Activated T-helper 1 cell treated with Interleukin-2 at 50 U/mL for 16 hours (primary cell): ENCODE results near the gene KCNAB2.

ENCODE experiments used
- DNase-seq: peaks from one replicate; pipeline ENCODE4 v3.0.0-alpha.2; 2020; ENCODE audit warnings: low read depth

KCNAB2 gene

DNA sequence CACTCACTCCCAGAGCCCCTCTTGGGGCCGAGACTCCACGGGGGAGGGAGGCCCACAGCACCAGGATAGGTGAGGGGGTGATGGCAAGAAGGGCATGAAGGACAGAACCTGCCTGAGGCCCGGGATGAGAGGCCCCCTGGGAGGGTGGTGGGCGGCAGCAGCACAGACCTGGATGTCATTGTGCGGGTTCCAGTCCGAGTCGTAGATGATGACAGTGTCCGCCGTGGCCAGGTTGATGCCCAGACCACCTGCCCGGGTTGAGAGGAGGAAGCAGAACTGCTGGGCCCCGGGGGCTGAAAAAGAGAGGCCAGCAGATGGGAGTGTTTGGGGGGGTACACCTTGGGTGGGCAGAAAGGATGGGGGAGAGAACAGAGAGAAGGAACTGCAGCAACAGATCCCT, 84.3 kb downstream of the KCNAB2 start:
- no peak for DNase-seq

DNA sequence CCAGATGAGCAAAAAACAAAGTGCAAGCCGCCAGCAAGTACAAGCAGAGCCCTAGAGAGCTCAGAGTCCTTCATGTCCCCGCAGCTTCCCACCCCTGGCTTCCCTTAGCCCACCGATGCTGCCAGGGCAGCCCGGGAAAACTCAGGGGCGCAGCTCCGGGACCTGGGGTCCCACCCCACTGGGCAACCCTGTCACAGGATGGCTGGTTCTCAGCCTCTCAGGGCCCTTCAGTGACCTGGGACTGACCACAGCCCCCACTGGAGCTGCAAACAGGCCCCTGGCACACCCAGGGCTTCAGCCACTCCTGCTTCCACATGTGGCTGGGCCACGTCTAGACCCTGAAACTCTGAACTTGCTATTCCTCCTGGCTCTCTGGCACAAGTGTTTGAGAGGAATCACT, 84.9 kb downstream of the KCNAB2 start:
- DNase-seq = no peak

DNA sequence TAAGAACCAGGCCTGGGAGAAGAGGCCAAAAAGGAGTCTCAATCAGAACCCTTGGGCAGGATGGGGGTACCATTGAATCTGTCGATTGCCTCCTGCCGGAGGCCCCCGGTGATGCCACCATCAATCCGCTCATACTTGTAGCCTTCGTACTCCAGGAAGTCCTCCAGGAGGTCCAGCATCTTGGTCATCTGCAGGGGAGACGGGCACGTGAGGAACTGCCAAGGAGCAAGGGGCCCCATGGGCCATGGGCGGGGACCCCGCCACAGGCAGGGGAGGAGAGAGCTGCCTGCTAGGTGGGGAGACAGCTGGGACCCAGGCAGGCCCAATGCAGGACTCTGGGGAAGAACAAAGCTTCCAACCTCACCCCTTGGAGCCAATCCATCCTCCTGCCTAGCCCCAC, 85.9 kb downstream of the KCNAB2 start:
- no peak for DNase-seq

DNA sequence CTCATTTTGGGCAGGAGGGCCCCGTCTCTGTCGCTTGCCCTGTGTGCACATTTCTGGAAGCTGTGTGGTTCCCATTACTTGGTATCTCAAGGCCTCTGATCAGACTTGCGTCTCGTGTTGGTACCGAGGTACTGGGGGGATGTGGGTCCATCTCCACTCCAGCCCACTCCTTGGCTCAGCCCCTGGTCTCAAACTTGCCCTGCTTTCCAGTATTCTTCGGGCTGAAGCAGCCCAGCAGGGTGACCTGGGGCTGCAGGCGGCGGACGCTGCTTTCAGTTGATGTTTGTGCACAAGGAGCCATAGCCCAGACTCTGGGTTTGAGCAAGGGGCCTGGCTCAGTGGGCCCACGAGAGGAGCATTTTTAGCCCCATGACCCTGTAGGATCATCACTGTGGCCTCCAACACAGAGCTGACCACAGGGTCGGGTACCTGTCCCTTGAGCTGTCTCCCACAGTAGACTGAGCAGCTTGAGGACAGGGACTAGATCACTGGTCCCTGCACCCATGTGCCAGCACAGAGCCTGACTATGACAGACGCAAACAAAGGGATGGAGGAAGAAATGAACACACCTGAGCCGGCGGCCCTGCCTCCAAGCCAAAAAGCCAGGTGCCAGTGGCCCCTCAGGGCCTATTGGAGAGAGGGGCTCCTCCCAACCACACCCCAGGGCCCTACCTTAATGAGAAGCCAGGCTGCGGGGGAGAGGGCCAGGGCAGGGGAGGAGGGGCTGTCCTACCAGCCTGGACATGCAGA, 87.6 kb downstream of the KCNAB2 start:
- DNase-seq = no peak

DNA sequence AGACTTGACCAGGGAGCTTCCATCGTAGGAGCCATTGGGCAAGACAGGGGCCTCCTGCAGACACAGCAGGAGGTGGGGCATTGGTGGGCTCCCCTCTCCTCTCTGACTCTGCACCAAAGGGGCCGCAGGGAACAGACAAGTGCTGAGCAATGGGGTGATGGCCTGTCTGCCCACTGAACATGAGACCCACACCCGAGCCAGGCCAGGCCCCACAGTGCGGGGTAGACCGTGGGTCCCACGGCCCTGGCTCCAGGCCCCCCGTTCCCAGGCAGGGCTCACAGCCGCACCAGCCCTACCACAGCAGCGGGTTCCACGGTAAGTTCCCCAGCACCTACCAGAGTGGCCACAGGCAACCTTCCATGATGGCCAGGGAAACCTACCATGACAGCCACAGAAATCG, 88.5 kb downstream of the KCNAB2 start:
- DNase-seq = no peak

DNA sequence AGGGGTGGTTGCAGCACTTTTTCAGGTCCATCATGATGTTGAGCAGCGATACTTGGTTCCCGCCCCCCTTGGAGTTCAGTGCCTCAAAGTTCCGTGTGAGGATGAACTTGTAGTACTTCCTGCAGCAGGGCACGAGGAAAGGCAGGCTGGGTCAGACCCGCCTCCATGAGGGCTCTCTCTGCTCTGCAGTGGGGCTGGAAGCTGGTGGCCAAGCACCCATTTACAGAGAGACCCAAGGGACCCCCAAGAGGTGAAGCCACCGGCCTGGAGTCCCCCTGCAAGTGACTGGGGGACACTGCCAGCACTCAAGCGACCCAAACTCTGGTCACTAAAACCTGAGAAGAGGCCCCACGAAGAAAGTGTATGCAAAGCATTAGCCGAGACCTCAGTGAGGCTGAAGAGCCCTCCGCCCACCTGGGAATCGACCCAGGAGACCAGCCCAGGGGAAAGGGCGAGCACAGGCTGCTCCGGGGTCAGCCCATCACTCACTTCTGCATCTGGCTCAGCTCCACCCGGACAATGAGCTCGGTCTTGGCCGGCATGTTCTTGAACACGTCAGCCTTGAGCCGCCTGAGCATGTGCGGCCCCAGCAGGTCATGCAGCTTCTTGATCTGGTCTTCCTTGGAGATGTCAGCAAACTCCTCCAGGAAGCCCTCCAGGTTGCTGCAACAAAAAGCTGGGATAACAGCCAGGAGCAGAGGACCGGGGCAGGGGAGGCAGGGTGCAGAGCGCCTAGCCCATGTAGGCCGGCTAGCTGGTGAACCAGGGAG, 89.2 kb downstream of the KCNAB2 start:
- no peak for DNase-seq

DNA sequence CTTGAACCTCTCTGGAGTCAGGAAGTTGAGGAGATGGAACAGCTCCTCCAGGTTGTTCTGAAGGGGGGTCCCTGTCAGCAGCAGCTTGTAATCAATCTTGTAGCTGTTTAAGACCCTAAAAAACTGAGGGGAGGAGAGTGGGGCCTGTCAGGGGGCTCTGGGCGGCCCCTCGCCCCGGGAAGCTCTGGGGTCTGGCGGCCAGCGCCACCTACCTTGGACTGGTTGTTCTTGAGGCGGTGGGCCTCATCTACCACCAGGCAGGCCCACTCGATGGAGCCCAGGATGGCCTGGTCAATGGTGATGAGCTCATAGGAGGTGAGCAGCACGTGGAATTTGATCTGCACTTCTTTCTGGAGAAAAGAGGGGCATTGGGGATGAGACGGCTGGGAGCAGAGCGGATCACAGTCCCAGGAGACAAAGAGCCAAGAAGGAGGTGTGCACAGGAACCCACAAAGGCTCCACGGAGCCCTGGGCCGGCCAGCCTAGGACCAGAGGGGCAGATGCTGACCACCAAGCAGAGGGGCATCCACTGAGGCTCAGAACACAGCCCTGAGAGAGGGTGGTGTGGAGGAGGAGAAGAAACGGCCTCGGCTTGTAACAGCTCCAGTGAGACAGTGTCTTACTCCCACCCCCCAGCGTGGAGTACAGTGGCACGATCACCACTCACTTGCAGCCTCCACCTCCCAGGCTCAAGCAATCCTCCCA, 91.0 kb downstream of the KCNAB2 start:
- DNase-seq = no peak

DNA sequence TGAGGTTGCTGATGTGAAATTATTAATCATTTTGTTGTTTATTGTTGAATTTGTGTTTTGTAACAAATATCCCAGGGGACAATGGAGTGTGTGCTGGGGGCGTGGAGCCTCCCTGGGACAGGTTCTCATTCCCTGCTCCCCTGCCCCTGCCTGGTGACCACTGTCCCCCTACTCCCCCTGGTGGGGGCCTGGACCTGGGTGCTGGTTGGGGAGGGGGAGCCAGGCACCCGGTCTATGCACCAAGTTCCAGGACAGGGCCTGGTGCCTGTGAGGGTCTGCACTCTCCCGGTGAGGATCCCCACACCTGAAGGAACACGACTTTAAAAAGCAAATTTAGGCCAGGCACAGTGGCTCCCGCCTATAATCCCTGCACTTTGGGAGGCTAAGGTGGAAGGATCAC, 92.1 kb downstream of the KCNAB2 start:
- no peak for DNase-seq

DNA sequence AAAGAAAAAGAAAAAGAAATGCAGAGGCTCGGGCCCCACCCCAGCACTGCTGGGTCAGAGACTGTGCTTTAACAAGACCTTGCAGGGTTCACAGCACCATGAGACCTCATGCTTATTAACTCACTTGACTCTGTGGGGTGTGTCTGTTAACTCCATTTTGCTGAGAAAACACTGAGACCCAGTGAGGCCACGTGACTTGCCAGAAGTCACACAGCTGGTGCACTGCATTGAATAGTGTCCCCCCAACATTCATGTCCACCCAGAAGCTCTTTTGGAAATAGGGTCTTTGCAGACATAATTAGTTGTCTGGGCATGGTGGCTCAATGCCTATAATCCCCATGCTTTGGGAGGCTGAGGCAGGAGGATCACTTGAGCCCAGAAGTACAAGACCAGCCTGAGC, 94.7 kb downstream of the KCNAB2 start:
- no peak for DNase-seq

DNA sequence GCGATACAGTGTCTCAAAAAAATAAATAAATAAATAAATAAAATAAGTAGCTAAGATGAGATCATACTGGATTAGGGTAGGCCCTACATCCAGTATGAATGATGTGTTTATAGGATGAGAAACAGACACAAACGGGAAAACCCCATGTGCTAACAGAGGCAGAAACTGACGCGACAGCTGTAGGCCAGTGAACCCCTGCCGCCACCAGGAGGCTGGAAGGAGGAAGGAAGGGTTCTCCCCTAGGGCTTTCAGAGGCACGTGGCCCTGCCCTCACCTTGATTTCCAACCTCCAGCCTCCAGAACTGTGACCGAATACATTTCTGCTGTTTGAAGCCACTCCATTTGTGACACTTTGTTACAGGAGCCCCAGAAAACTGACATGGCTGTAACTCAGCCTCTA, 95.9 kb downstream of the KCNAB2 start:
- no peak for DNase-seq

DNA sequence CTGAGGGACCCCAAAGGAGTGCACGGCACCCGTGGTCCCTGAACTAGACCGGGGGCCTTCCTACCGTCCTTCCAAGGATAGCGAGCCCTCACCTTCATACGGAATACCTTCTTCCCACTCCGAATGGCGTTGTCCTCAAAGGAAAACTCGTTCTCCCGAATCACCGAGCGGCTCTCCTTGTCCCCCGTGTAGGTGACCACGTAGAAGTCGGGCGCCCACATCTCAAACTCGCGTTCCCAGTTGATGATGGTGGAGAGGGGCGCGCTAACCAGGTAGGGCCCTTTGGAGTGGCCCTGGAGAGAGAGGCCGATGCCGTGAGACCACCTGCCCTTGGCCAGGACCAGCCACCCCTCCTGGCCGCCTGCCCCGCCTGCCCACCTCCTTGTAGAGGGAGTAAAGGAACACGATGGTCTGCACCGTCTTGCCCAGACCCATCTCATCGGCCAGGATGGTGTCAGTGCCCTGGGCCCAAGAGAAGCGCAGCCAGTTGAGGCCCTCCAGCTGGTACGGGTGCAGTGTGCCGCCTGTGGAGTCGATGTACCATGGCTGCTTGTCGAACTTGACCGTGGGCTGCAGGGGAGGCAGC, 96.4 kb downstream of the KCNAB2 start:
- DNase-seq = no peak

DNA sequence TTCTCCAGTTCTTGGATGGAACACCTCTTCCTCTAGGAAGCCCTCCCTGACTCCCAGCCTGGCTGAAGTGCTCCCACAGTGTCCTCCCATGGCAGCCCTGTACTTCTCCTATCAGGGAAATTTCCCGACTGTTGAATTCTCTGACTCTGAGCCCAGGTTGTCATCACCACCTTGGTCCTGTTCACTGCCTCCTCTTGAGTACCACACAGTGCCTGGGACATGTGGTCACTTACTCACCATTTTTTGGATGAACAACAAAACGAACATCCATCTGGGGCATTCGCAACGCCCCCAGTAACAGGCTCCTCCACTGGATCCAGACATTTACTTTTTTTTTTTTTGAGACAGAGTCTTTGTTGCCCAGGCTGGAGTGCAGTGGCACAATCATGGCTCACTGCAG, 97.0 kb downstream of the KCNAB2 start:
- no peak for DNase-seq

DNA sequence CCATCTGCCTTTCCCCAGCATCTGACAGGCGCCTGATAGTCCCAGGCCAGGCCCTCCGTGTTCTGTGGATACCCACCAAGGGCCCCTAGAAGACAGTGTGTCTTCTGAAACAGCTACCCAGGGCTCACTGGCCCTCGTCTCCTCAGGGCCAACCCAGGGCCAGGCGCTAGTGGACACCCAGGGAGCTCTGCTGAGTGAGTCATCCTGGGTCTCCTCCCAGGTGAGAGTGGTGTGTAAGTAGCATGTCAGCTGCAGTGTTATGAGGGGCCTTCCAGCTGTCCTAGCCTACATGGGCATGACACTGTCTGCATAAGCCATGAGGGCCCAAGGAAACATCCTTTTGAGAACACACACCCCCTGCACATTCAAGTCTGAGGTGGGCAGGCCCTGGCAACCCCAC, 97.7 kb downstream of the KCNAB2 start:
- no peak for DNase-seq

DNA sequence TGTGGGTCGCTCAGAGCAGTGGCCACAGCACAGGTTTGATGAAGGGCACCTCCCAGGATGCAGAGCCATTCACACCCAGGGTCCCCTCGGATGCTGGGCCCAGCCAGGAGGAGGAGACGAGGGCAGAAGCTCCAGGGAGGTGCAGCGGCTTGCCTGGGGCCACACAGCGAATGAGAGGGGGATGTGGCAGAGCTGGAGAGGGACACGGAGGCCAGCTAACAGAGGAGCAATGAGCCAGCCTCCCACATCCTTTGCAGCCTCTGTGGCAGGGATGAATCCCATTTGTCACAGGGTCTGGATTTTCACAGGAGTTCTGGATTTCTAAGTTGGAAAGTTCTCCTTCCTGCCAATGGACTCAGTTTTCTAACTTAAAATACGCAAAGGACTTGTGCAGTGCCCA, 98.5 kb downstream of the KCNAB2 start:
- no peak for DNase-seq

DNA sequence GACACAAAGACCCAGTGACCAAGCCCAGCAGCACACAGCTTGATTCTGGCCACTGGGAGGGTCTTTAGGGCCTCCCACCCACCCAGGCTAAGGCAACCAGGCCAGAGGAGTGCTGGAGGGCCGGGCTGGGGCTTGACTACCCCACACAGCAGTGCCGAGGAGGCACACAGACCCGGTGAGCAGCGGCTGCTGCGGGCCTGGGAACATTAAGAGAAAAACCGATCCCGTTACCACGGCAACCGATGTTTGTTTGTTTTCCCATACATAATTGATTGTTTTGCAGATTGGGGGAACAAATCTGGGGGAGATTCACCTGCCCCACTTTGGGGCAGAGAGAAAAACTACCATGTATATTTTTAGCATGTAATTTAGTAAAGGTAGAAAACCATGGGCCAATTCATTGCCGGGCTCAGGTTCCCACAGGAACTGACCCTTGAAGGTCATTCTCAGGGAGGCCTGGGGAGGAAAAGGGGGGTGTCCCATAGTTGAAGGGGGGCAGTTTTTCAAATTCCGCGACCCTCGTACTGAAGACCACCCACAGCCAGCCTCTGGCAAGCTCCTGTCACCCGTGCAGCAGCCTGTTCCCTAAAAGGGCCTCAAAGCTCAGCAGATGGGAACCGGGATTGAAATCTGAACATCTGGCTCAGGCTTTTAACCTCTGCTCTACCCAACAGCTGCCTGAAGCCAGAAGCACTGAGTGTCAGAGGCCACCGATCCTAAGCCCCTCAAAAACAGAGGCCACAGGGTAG, 99.1 kb downstream of the KCNAB2 start:
- no peak for DNase-seq

DNA sequence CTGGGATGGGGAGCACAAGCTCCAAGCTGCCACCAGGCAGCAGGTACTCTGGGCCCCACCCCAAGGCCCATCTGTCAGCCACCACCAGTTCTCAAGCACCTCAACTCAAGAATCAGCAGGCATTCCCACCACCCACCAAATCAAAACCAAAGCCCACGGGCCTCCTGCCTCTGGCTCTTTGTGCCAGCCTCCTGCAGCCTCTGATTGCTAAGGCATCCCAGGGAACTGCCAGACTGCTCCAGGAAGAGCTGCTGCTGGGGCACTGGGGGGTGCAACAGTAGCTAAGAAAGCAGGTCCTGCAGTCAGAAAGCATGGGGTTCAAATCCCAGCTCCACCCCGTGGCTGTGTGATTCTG, 99.7 kb downstream of the KCNAB2 start:
- no peak for DNase-seq

DNA sequence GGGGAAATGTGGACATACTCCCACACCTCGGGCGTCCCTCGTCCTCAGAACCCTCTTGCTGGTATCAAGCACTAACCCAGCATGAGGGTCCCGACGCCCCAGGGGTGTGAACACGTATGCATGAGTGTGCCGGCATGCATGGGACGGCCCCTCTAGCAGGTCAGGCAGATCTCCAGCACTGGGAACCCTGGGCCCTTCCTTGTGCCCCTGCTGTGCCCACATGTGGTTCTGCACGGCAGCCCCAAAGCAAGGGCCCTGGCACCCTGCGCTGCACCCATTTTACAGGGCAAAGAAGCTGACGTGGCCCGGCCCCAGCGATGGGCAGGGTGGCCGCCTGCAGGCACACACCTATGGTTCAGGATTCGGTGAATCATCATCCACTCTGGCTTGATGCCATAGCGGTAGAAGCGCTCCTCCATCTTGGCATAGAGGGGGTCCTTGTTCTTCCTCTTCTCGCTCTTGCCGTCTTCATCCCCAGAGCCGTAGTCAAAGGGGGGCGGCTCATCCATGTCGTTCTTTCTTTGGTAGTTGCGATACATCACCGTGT, 100.2 kb downstream of the KCNAB2 start:
- DNase-seq = no peak

DNA sequence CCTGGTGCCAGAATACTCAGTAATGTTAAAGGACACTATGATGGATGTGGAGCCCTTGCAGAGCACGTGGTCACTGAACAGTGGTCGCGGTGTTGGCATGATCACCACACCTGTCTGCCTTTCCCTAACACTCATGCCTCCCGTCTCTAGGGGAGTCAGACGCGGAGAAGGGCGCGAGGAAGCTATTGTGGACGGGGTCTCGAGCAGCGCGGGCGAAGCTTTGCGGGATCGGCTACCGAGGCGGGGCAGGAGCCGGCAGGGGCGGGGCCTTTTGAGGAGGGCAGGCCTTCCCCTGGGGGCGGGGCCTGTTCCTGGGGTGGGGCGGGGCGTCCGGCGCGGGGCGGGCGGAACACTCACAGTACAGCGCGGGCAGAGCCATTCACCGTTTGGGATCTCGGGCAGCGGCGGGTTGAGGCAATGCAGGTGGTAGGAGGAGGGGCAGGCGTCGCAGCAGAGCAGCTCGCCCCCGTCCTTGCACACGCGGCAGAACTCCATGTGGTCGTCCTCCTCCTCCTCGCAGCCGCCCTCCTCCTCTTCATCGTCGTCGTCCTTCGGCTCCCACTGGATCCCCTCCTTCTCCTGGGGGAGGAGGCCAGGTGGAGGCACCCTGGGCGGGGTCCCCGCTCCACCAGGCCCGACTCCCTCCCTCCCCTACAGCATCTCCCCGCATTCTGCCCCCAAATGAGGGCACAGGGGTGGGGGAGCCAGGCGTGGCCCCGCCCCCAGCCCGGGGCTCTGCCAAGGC, 103.0 kb downstream of the KCNAB2 start:
- peak; percentile 50 for DNase-seq

DNA sequence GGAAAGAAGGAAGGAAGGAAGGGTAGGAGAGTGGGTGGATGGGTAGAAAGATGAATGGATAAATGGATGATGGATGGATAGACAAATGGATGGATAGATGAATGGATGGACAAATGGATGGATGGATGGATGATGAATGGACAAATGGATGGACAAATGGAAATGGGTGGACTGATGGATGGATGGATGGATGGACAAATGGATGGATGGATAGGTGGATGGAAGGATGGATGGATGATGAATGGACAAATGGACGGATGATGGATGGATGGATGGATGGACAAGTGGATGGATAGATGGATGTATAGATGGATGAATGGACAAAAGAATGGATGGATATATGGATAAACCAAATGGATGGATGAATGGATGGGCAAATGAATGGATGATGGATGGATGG, 103.9 kb downstream of the KCNAB2 start:
- DNase-seq = no peak

DNA sequence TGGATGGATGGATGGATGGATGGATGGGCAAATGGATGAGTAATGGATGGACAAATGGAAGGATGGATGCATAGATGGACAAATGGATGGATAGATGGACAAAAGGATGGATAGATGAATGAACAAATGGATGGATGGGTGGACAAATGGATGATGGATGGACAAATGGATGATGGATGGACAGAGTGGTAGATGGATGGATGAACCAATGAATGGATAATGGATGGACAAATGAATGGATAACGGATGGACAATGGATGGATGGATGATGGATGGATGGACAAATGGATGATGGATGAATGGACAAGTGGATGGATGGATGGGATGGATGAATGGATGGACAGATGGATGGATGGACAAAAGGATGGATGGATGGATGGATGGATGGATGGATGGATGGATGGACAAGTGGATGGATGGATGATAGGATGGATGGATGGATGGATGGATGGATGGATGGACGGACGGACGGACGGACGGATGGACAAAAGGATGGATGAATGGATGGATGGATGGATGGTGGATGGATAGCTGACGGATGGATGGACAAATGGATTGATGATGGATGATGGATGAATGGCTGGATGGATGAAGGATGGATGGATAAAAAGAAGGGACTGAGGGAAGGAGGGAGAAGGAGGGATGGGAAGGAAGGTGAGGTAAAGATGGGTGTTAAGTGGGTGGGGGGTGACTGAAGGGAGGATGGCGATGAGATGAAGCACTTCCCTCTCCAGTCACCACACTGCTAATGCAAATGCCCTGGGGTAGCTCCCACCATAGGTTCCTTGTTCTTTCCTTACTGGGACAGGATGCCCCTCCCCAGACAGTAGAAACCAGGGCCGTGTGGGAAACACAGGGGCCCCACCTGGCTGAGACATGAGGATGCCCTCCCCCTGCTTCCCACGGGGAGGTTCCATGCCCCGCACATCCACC, 104.6 kb downstream of the KCNAB2 start:
- no peak for DNase-seq
